H7 (cell line): ENCODE results near the gene PGM1. TPM values are rescaled to one million over a fixed set of nuclear protein-coding genes. Genes with fewer than 3 reads are reported as not detected.

Experiments
- DNase-seq: peaks from one replicate; pipeline ENCODE4 v3.0.0; 2012
- H3K27me3 ChIP-seq: 2 replicates; pipeline ENCODE4 v1.6.0; 2011; ENCODE audit warnings: mild to moderate bottlenecking, low read length; ENCODE audit not compliant: control insufficient read depth, insufficient read depth
- H3K36me3 ChIP-seq: replicated peaks from 2 replicates; pipeline ENCODE4 v1.5.1; 2011; ENCODE audit warnings: low read length; ENCODE audit not compliant: control insufficient read depth, insufficient read depth
- H3K4me3 ChIP-seq: 2 replicates; pipeline ENCODE4 v1.5.1; 2011; ENCODE audit warnings: low read depth, mild to moderate bottlenecking, control low read depth, low read length, moderate library complexity; ENCODE audit not compliant: insufficient read depth
- total RNA-seq: library from RNA; depleted of rRNA; stranded (reverse); fragments of >200 nt; shearing (Covaris generic); gene quantifications from 2 replicates; pipeline ENCODE4 v1.2.3, GENCODE V29; 2014

The PGM1 gene
- total RNA-seq, 1 experiment from 2014 or later, result 170 TPM

- no peak for DNase-seq
- Histone ChIP-seq H3K36me3 (peaks cover 9% of the 10 kb centered on the region), H3K27me3 (no peaks in the 10 kb centered on the region), H3K4me3 (no peak overlapping the region)
These were observed 38.9 kb downstream of the PGM1 start for GRCh38 chr1:63632110-63632509.

GRCh38 chr1:63633281-63633680 lies 40.1 kb downstream of the PGM1 start:
- no peak for DNase-seq
- Histone ChIP-seq H3K27me3 (no peaks in the 10 kb centered on the region), H3K36me3 (peaks cover 9% of the 10 kb centered on the region), H3K4me3 (no peak overlapping the region)

- no peak for DNase-seq
- Histone ChIP-seq H3K4me3 (no peak overlapping the region), H3K36me3 (peaks cover 9% of the 10 kb centered on the region), H3K27me3 (no peaks in the 10 kb centered on the region)
These were observed 41.3 kb downstream of the PGM1 start for GRCh38 chr1:63634471-63634870.

GRCh38 chr1:63635681-63636080 lies 42.5 kb downstream of the PGM1 start:
- H3K4me3 ChIP-seq, result no peak overlapping the region
- no peaks in the 10 kb centered on the region for H3K27me3 ChIP-seq
- no peak for DNase-seq
- H3K36me3 ChIP-seq, result peaks cover 10% of the 10 kb centered on the region

GRCh38 chr1:63636192-63637105 lies 43.2 kb downstream of the PGM1 start:
- H3K4me3 ChIP-seq, result no peak overlapping the region
- no peak for DNase-seq
- no peaks in the 10 kb centered on the region for H3K27me3 ChIP-seq
- peaks cover 10% of the 10 kb centered on the region for H3K36me3 ChIP-seq

GRCh38 chr1:63638471-63638870 lies 45.3 kb downstream of the PGM1 start:
- Histone ChIP-seq H3K4me3 (no peak overlapping the region), H3K36me3 (peaks cover 8% of the 10 kb centered on the region), H3K27me3 (no peaks in the 10 kb centered on the region)
- no peak for DNase-seq

- Histone ChIP-seq H3K36me3 (peaks cover 8% of the 10 kb centered on the region), H3K4me3 (no peak overlapping the region), H3K27me3 (no peaks in the 10 kb centered on the region)
- DNase-seq, result no peak
These were observed 45.7 kb downstream of the PGM1 start for GRCh38 chr1:63638875-63639274.

- no peak for DNase-seq
- H3K4me3 ChIP-seq, result no peak overlapping the region
- H3K36me3 ChIP-seq, result peaks cover 8% of the 10 kb centered on the region
- no peaks in the 10 kb centered on the region for H3K27me3 ChIP-seq
These were observed 47.7 kb downstream of the PGM1 start for GRCh38 chr1:63640633-63641567.

GRCh38 chr1:63641615-63642014 lies 48.4 kb downstream of the PGM1 start:
- DNase-seq, result no peak
- H3K4me3 ChIP-seq, result no peak overlapping the region
- H3K27me3 ChIP-seq, result no peaks in the 10 kb centered on the region
- peaks cover 4% of the 10 kb centered on the region; the same call in 1 of the 2 replicates for H3K36me3 ChIP-seq

- DNase-seq, result no peak
- H3K4me3 ChIP-seq, result no peak overlapping the region
- no peaks in the 10 kb centered on the region for H3K27me3 ChIP-seq
- peaks cover 4% of the 10 kb centered on the region; the same call in 1 of the 2 replicates for H3K36me3 ChIP-seq
These were observed 49.7 kb downstream of the PGM1 start for GRCh38 chr1:63642901-63643300.

GRCh38 chr1:63643517-63643916 lies 50.3 kb downstream of the PGM1 start:
- H3K36me3 ChIP-seq, result peaks cover 4% of the 10 kb centered on the region; the same call in 1 of the 2 replicates
- no peak for DNase-seq
- H3K27me3 ChIP-seq, result no peaks in the 10 kb centered on the region
- H3K4me3 ChIP-seq, result no peak overlapping the region

- H3K4me3 ChIP-seq, result no peak overlapping the region
- peaks cover 4% of the 10 kb centered on the region; the same call in 1 of the 2 replicates for H3K36me3 ChIP-seq
- no peak for DNase-seq
- H3K27me3 ChIP-seq, result no peaks in the 10 kb centered on the region
These were observed 50.7 kb downstream of the PGM1 start for GRCh38 chr1:63643926-63644325.

- H3K36me3 ChIP-seq, result peaks cover 3% of the 10 kb centered on the region; the same call in 1 of the 2 replicates
- DNase-seq, result no peak
- H3K27me3 ChIP-seq, result no peaks in the 10 kb centered on the region
- H3K4me3 ChIP-seq, result no peak overlapping the region
These were observed 52.1 kb downstream of the PGM1 start for GRCh38 chr1:63645317-63645716.

- Histone ChIP-seq H3K4me3 (no peak overlapping the region), H3K36me3 (no peaks in the 10 kb centered on the region), H3K27me3 (no peaks in the 10 kb centered on the region)
- no peak for DNase-seq
These were observed 55.5 kb downstream of the PGM1 start for GRCh38 chr1:63648689-63649088.
